22Rv1 (cell line): ENCODE data around the gene APBB2.

Experiments
- CTCF ChIP-seq: fragments of 450-650 bp; IDR thresholded peaks from 2 replicates; pipeline ENCODE4 v1.5.1; 2017; ENCODE audit warnings: mild to moderate bottlenecking
- ZFX ChIP-seq: fragments of 450-650 bp; IDR thresholded peaks from 2 replicates; pipeline ENCODE4 v1.6.1; 2017; ENCODE audit warnings: antibody characterized with exemption, borderline replicate concordance

- TF ChIP-seq CTCF, result no peak
- TF ChIP-seq ZFX, result no peak
These were observed 4.4 kb upstream of the APBB2 start for GRCh38 chr4:41218703-41219102.
